HCT116 (cell line): ENCODE results near the gene ZC2HC1C. TPM values are rescaled to one million over a fixed set of nuclear protein-coding genes. Genes with fewer than 3 reads are reported as not detected.

ENCODE experiments used
- ATAC-seq: fragments of 200-7000 bp; cut with Tn5 transposase; 2 replicates; pipeline ENCODE4 v1.9.1; 2020; ENCODE audit warnings: mild to moderate bottlenecking, moderate library complexity
- BruUV-seq: library from RNA; stranded (reverse); fragments of 400-500 nt; replicated peaks from 2 replicates; lab custom pipeline; 2021; lab: Mats Ljungman, UMichigan
- CTCF ChIA-PET: fragments of 300-600 bp; sonication (Branson Sonifier 250); formaldehyde crosslinking; loops from one replicate; lab custom pipeline; 2021; ENCODE audit warnings: antibody characterized with exemption; lab: Charles Lee
- POLR2A ChIA-PET: fragments of 300-600, 350-600 bp; sonication (Branson Sonifier 250); formaldehyde crosslinking; loops from one replicate; lab custom pipeline; 2021; ENCODE audit warnings: antibody characterized with exemption; lab: Charles Lee
- RAD21 ChIA-PET, 2 experiments: fragments of 300-600 bp; sonication (Branson Sonifier 250); formaldehyde crosslinking; loops; one replicate each; lab custom pipeline; 2023; ENCODE audit warnings: low total read pairs in 2 of 2; ENCODE audit not compliant: uncharacterized antibody in 2 of 2, unreplicated experiment in 2 of 2, low non-redundant PET in 1 of 2; lab: Charles Lee
- DNase-seq: peaks from one replicate; pipeline ENCODE4 v3.0.0-alpha.2; 2010; ENCODE audit warnings: low read depth, low spot score
- H2AFZ ChIP-seq: fragments of 200-600 bp; shearing (Covaris generic), sonication (generic); 2 replicates; pipeline ENCODE4 v1.6.1; 2017; ENCODE audit warnings: low read depth, mixed run types, mixed read lengths, antibody characterized with exemption, low read length; ENCODE audit not compliant: poor library complexity, severe bottlenecking
- H3K27ac ChIP-seq: 2 replicates; pipeline ENCODE4 v1.5.1; 2012; ENCODE audit warnings: low read depth, low read length
- H3K27me3 ChIP-seq: fragments of 200-600 bp; sonication (generic); 2 replicates; pipeline ENCODE4 v1.6.1; 2016; ENCODE audit warnings: mixed run types, low read length, mixed read lengths; ENCODE audit not compliant: insufficient read depth
- H3K36me3 ChIP-seq, 2 experiments: fragments of 200-500 bp in 1 of 2; fragments of 200-600 bp in 1 of 2; sonication (Bioruptor generic) in 1 of 2; sonication (generic) in 1 of 2; 2 replicates each; pipeline versions ENCODE4 v1.5.1 to v1.6.1; 2014 to 2016; ENCODE audit warnings: low read length in 2 of 2, inconsistent platforms in 1 of 2, mixed read lengths in 1 of 2, mixed run types in 1 of 2; ENCODE audit not compliant: insufficient read depth in 2 of 2, control insufficient read depth in 1 of 2
- H3K4me1 ChIP-seq, 2 experiments: fragments of 200-600 bp in 1 of 2; sonication (generic) in 1 of 2; 2 replicates each; pipeline versions ENCODE4 v1.5.1 to v1.6.1; 2012 to 2017; ENCODE audit warnings: low read length in 2 of 2, inconsistent platforms in 1 of 2, mild to moderate bottlenecking in 1 of 2, mixed read lengths in 1 of 2, mixed run types in 1 of 2, moderate library complexity in 1 of 2; ENCODE audit not compliant: insufficient read depth in 2 of 2, control insufficient read depth in 1 of 2
- H3K4me2 ChIP-seq: fragments of 200-600 bp; sonication (generic); 2 replicates; pipeline ENCODE4 v1.6.1; 2017; ENCODE audit warnings: mixed run types, low read length, mixed read lengths
- H3K4me3 ChIP-seq, 2 experiments: fragments of 200-600 bp in 1 of 2; sonication (generic) in 1 of 2; replicated peaks in 1 of 2; 2 replicates each; pipeline ENCODE4 v1.5.1; 2011 to 2016; ENCODE audit warnings: low read length in 2 of 2, control low read depth in 1 of 2, low read depth in 1 of 2, mild to moderate bottlenecking in 1 of 2, mixed read lengths in 1 of 2, mixed run types in 1 of 2
- H3K79me2 ChIP-seq: fragments of 200-600 bp; sonication (generic); 2 replicates; pipeline ENCODE4 v1.6.1; 2017; ENCODE audit warnings: mild to moderate bottlenecking, mixed run types, low read length, moderate library complexity, mixed read lengths; ENCODE audit not compliant: insufficient read depth
- H3K9ac ChIP-seq: fragments of 200-600 bp; sonication (generic); 2 replicates; pipeline ENCODE4 v1.6.1; 2016; ENCODE audit warnings: low read length, mixed read lengths
- H3K9me2 ChIP-seq: fragments of 200-600 bp; sonication (generic), shearing (Covaris generic); 2 replicates; pipeline ENCODE4 v1.6.1; 2017; ENCODE audit warnings: mixed run types, mild to moderate bottlenecking, moderate library complexity; ENCODE audit not compliant: insufficient read depth
- H3K9me3 ChIP-seq, 2 experiments: fragments of 200-500 bp in 1 of 2; fragments of 200-600 bp in 1 of 2; sonication (Bioruptor generic) in 1 of 2; sonication (generic) in 1 of 2; 2 replicates each; pipeline ENCODE4 v1.6.1; 2014 to 2017; ENCODE audit warnings: low read length in 2 of 2, mixed read lengths in 2 of 2, inconsistent platforms in 1 of 2, low read depth in 1 of 2, mild to moderate bottlenecking in 1 of 2, mixed run types in 1 of 2, moderate library complexity in 1 of 2; ENCODE audit not compliant: control insufficient read depth in 1 of 2, insufficient read depth in 1 of 2
- H4K20me1 ChIP-seq: fragments of 200-600 bp; sonication (generic), shearing (Covaris generic); 2 replicates; pipeline ENCODE4 v1.6.1; 2017; ENCODE audit warnings: mixed run types, mild to moderate bottlenecking, moderate library complexity; ENCODE audit not compliant: insufficient read depth
- CEBPB ChIP-seq: IDR thresholded peaks from 2 replicates; pipeline ENCODE4 v1.6.1; 2012; ENCODE audit warnings: low read depth
- ELF1 ChIP-seq: IDR thresholded peaks from 2 replicates; pipeline ENCODE4 v1.6.1; 2012; ENCODE audit warnings: low read depth, borderline replicate concordance
- EZH2phosphoT487 ChIP-seq: fragments of 200-600 bp; IDR thresholded peaks from 2 replicates; pipeline ENCODE4 v1.6.1; 2018; ENCODE audit warnings: antibody characterized with exemption, borderline replicate concordance
- FOSL1 ChIP-seq: IDR thresholded peaks from 2 replicates; pipeline ENCODE4 v1.6.1; 2012; ENCODE audit warnings: low read depth
- JUND ChIP-seq: IDR thresholded peaks from 2 replicates; pipeline ENCODE4 v1.6.1; 2012
- POLR2A ChIP-seq: IDR thresholded peaks from 2 replicates; pipeline ENCODE4 v1.7.0; 2011; ENCODE audit warnings: borderline replicate concordance; ENCODE audit not compliant: insufficient read depth, insufficient read length; ENCODE audit errors: extremely low read depth
- SRF ChIP-seq: IDR thresholded peaks from 2 replicates; pipeline ENCODE4 v1.6.1; 2012; ENCODE audit warnings: low read depth
- ZBTB33 ChIP-seq: IDR thresholded peaks from 2 replicates; pipeline ENCODE4 v1.6.1; 2011; ENCODE audit warnings: mild to moderate bottlenecking, low read length, moderate library complexity; ENCODE audit not compliant: insufficient replicate concordance; ENCODE audit errors: extremely low read depth
- intact Hi-C: fragments of 100-400 bp; cut with micrococcal nuclease; formaldehyde crosslinking; loops from 2 replicates; pipeline ENCODE4 v1.10.0; 2022
- total RNA-seq: library from RNA; stranded (reverse); gene quantifications from one replicate; pipeline ENCODE4 v1.2.1, GENCODE V29; 2021; ENCODE audit not compliant: unreplicated experiment
- TF ChIP-seq, protein P1 (sequence below), 3 experiments: fragments of 200-600 bp in 1 of 3; sonication (generic) in 1 of 3; IDR thresholded peaks in 2 of 3; conservative IDR thresholded peaks in 1 of 3; 2 replicates each; pipeline ENCODE4 v1.5.1; 2012 to 2017; ENCODE audit warnings: low read depth in 2 of 3, low read length in 2 of 3, antibody characterized with exemption in 1 of 3, borderline replicate concordance in 1 of 3, control low read depth in 1 of 3, mild to moderate bottlenecking in 1 of 3, mixed read lengths in 1 of 3, mixed run types in 1 of 3, moderate library complexity in 1 of 3; ENCODE audit not compliant: insufficient read depth in 1 of 3

Gene ZC2HC1C
- total RNA-seq, 1 experiment from 2014 or later: 0.98 TPM

DNA sequence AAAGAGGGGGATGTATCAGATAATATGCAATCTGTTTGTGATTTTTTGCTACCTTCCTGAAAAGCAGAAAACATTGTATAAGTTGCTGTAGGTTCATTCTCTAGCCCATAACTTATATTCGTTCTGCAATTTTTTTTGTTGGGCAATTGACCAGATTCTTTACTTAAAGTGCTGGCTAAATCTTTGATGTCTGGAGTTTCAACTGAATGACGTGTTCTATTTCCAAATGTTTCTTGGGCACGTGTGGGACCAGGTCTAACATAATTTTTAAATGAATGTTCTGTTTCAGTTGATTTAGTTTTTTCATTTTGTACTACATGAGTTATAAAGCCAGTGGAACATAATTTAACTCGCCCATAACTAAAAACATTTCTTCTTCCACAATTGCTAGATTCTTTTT lies 21.9 kb upstream of the ZC2HC1C start:
- H3K9ac ChIP-seq: no peak overlapping the region
- BruUV-seq: no TSS peak
- peaks cover 0 to 7% of the 10 kb centered on the region in 2 experiments; a peak in 2 of 4 replicates for H3K36me3 ChIP-seq
- intact Hi-C loops: no loop called here
- no peak overlapping the region for H3K4me2 ChIP-seq
- H3K9me2 ChIP-seq: no peaks in the 10 kb centered on the region
- ChIA-PET POLR2A (no interaction called here), RAD21 (no interaction called here), CTCF (no interaction called here)
- DNase-seq: no peak
- H3K4me3 ChIP-seq: no peak overlapping the region
- H4K20me1 ChIP-seq: no peaks in the 10 kb centered on the region
- H3K79me2 ChIP-seq: peaks cover 14% of the 10 kb centered on the region
- TF ChIP-seq CEBPB: no peak
- TF ChIP-seq, protein P1, sequence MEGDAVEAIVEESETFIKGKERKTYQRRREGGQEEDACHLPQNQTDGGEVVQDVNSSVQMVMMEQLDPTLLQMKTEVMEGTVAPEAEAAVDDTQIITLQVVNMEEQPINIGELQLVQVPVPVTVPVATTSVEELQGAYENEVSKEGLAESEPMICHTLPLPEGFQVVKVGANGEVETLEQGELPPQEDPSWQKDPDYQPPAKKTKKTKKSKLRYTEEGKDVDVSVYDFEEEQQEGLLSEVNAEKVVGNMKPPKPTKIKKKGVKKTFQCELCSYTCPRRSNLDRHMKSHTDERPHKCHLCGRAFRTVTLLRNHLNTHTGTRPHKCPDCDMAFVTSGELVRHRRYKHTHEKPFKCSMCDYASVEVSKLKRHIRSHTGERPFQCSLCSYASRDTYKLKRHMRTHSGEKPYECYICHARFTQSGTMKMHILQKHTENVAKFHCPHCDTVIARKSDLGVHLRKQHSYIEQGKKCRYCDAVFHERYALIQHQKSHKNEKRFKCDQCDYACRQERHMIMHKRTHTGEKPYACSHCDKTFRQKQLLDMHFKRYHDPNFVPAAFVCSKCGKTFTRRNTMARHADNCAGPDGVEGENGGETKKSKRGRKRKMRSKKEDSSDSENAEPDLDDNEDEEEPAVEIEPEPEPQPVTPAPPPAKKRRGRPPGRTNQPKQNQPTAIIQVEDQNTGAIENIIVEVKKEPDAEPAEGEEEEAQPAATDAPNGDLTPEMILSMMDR (IDR thresholded peaks at IDR 0.05 in 2 of 3, conservative IDR thresholded peaks at IDR 0.05 in 1 of 3; ENCODE audit: borderline replicate concordance in 1 of 3, insufficient read depth in 1 of 3, low read depth in 2 of 3, low read length in 2 of 3): no peak
- no peak for TF ChIP-seq ZBTB33
- TF ChIP-seq FOSL1: no peak
- TF ChIP-seq ELF1: no peak
- TF ChIP-seq POLR2A: no peak
- no peak for TF ChIP-seq JUND
- no peak for TF ChIP-seq SRF
- TF ChIP-seq EZH2phosphoT487: no peak
- H3K27me3 ChIP-seq: no peaks in the 10 kb centered on the region
- no peak for ATAC-seq
- H3K4me1 ChIP-seq: peaks cover 0 to 17% of the 10 kb centered on the region in 2 experiments; a peak in 3 of 4 replicates
- no peak overlapping the region for H3K27ac ChIP-seq
- H3K9me3 ChIP-seq: no peaks in the 10 kb centered on the region
- no peak overlapping the region for H2AFZ ChIP-seq
